ENCODE measurements around the gene CRYGD. TPM values are rescaled to one million over a fixed set of nuclear protein-coding genes. Genes with fewer than 3 reads are reported as not detected.
"Not testable (repeated sequence)": the region's sequence is repeated elsewhere in the genome, so short reads cannot be mapped to it uniquely, and the experiment has no call there.

Gene CRYGD
- polyA plus RNA-seq, 1 experiment: not detected

- H3K27ac ChIP-seq (ENCODE audit: low read depth, low read length): no peak overlapping the region
- no peak for DNase-seq (ENCODE audit: low read depth, low spot score)
- H3K9me3 ChIP-seq (ENCODE audit: control insufficient read depth, insufficient read depth, low read length): no peaks in the 10 kb centered on the region
- no peak for TF ChIP-seq CTCF (IDR thresholded peaks at IDR 0.05; ENCODE audit: low read depth, low read length)
- CTCF ChIA-PET: no interaction called here
- H3K4me3 ChIP-seq (ENCODE audit: low read depth, low read length): no peak overlapping the region
- POLR2A ChIA-PET: no interaction called here
- peaks cover 6% of the 10 kb centered on the region for H3K27me3 ChIP-seq (ENCODE audit: control insufficient read depth, insufficient read depth, low read length)
Measured at GRCh38 chr2:208118918-208119317, 5.4 kb downstream of the CRYGD start.

GRCh38 chr2:208117390-208117789 is 6.9 kb downstream of the CRYGD start:
- CTCF ChIA-PET; H3K4me3 ChIP-seq (ENCODE audit: low read depth, low read length); H3K27ac ChIP-seq (ENCODE audit: low read depth, low read length): not testable (repeated sequence)

GRCh38 chr2:208112969-208113368 is 11.4 kb downstream of the CRYGD start:
- H3K4me3 ChIP-seq (ENCODE audit: low read depth, low read length): no peak overlapping the region
- POLR2A ChIA-PET: no interaction called here
- DNase-seq (ENCODE audit: low read depth, low spot score): no peak
- TF ChIP-seq CTCF (IDR thresholded peaks at IDR 0.05; ENCODE audit: low read depth, low read length): no peak
- H3K27me3 ChIP-seq (ENCODE audit: control insufficient read depth, insufficient read depth, low read length): peaks cover 23% of the 10 kb centered on the region
- CTCF ChIA-PET: no interaction called here
- H3K9me3 ChIP-seq (ENCODE audit: control insufficient read depth, insufficient read depth, low read length): no peaks in the 10 kb centered on the region; the same call in 1 of the 2 replicates
- H3K27ac ChIP-seq (ENCODE audit: low read depth, low read length): no peak overlapping the region

More at GRCh38 chr2:208117390-208117789, 6.9 kb downstream of the CRYGD start:
- peaks cover 13% of the 10 kb centered on the region for H3K27me3 ChIP-seq (ENCODE audit: control insufficient read depth, insufficient read depth, low read length)
- DNase-seq (ENCODE audit: low read depth, low spot score); POLR2A ChIA-PET; H3K9me3 ChIP-seq (ENCODE audit: control insufficient read depth, insufficient read depth, low read length): not testable (repeated sequence)

- CTCF ChIA-PET; H3K4me3 ChIP-seq (ENCODE audit: low read depth, low read length); H3K9me3 ChIP-seq (ENCODE audit: control insufficient read depth, insufficient read depth, low read length); DNase-seq (ENCODE audit: low read depth, low spot score); POLR2A ChIA-PET; H3K27ac ChIP-seq (ENCODE audit: low read depth, low read length): not testable (repeated sequence)
- H3K27me3 ChIP-seq (ENCODE audit: control insufficient read depth, insufficient read depth, low read length): peaks cover 23% of the 10 kb centered on the region
Measured at GRCh38 chr2:208112273-208112745, 12.0 kb downstream of the CRYGD start.

GRCh38 chr2:208103616-208104015 is 20.7 kb downstream of the CRYGD start:
- POLR2A ChIA-PET: no interaction called here
- CTCF ChIA-PET: no interaction called here
- H3K27ac ChIP-seq (ENCODE audit: low read depth, low read length): no peak overlapping the region
- no peaks in the 10 kb centered on the region for H3K27me3 ChIP-seq (ENCODE audit: control insufficient read depth, insufficient read depth, low read length)
- no peak overlapping the region for H3K4me3 ChIP-seq (ENCODE audit: low read depth, low read length)
- DNase-seq (ENCODE audit: low read depth, low spot score): no peak
- TF ChIP-seq CTCF (IDR thresholded peaks at IDR 0.05; ENCODE audit: low read depth, low read length): no peak
- no peaks in the 10 kb centered on the region for H3K9me3 ChIP-seq (ENCODE audit: control insufficient read depth, insufficient read depth, low read length)

- no peak overlapping the region for H3K4me3 ChIP-seq (ENCODE audit: low read depth, low read length)
Measured at GRCh38 chr2:208101716-208102631, 22.4 kb downstream of the CRYGD start.

More at GRCh38 chr2:208101716-208102631, 22.4 kb downstream of the CRYGD start:
- CTCF ChIA-PET: interaction anchor here (1.0 to 1.1 kb wide), 2 partner anchors 62 to 355 kb away, joined by 3 read pairs; no protein-coding TSS in a partner anchor
- POLR2A ChIA-PET: no interaction called here
- H3K9me3 ChIP-seq (ENCODE audit: control insufficient read depth, insufficient read depth, low read length): no peaks in the 10 kb centered on the region
- no peak for DNase-seq (ENCODE audit: low read depth, low spot score)
- H3K27ac ChIP-seq (ENCODE audit: low read depth, low read length): no peak overlapping the region
- peak; percentile 6; the same call in 1 of the 2 replicates for TF ChIP-seq CTCF (IDR thresholded peaks at IDR 0.05; ENCODE audit: low read depth, low read length)
- H3K27me3 ChIP-seq (ENCODE audit: control insufficient read depth, insufficient read depth, low read length): no peaks in the 10 kb centered on the region

Data from AG04450 (cell line).